HT-29 (cell line): Measurements from ENCODE around the gene C13orf42. TPM values are rescaled to one million over a fixed set of nuclear protein-coding genes. Genes with fewer than 3 reads are reported as not detected.

Experiments
- DNase-seq: peaks from one replicate; pipeline ENCODE4 v3.0.0-alpha.2; 2015; ENCODE audit warnings: low spot score
- total RNA-seq: library from RNA; depleted of rRNA; stranded (reverse); fragments of >200 nt; shearing (Covaris generic); gene quantifications from 2 replicates; pipeline ENCODE4 v1.2.3, GENCODE V29; 2014; rRNA removed

Gene C13orf42
- total RNA-seq, 1 experiment from 2014 or later: not detected

DNA sequence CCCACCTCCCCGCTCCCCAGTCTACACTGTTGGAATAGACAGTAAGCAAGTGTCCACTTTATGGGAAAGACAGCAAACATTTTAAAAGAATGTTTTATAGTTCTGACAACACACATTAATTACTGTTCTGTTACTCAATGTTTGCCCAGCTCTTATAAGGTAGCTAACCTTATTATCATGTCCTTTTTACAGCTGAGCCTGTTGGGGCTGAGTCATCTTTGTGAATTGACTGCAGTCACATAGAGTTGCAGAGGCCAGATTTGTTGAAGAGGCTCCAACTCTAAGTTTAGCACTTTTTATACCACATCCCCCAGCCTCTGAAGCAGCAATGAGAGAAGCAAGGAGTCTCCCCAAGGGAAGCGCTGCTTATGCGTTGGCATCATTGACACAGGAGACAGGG lies 76.2 kb downstream of the C13orf42 start:
- no peak for DNase-seq

DNA sequence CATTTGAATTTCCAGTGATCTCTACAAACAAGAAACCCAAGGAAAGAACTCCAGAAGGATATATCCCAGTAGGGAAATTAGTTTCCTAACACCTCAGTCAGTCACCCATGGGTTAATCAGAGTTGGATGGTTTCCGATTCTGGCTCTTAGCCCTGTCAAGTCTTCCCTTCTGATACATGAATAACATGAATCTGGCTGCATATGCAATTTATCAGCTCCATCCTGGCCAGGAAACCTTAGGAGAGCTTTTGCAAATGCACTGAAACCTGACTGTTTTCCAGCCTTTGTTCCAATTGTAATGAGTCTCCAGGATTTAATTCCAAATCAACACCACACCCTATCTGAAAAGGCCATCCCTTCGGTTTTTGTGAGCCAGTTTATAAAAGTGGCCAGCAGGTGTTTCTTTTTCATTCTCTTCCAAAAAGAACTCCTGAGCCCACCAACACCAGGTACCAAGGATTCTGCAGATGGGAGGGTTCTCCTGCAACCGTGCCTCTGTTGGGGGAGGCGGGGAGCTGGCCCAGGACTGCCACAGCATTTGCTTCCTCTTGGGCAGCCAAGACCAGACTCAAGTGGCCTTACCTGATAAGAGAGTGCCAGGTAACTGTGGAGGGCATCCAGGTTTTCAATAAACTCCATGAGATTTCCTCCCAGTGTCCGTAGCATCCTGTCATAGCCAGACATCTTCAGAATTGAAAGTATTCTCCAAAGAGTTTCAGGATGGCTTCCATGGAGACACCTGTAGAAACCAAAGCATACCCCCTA lies 77.5 kb downstream of the C13orf42 start:
- no peak for DNase-seq

DNA sequence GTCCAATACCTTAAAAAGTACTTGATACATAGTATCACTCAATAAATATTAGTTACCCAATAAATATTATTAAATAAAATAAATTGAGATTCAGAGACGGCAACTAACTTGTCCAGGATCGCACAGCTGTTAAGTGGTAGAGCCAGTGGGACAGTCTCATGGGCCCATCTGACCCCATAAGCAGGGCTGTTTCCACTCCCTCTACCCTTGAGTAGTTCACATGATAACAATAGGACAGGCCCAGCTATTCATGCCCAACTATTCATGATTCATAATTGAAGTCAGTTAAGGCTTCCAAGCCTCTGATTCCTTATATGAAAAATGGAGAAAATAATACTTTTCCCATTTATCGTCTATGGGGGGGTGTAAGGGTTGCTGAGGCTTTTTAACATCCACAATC lies 78.2 kb downstream of the C13orf42 start:
- no peak for DNase-seq

Other genes with a start within 250 kb of the C13orf42 start
- 30.4 and 30.8 TPM in 2 replicates for gene RNASEH2B, start 201.5 kb downstream of the C13orf42 start, total RNA-seq
- gene FAM124A, start 111.1 kb upstream of the C13orf42 start, total RNA-seq: not detected in 2 replicates
- gene SERPINE3, start 228.4 kb upstream of the C13orf42 start, total RNA-seq: not detected in 2 replicates